HG03571 (cell line): ENCODE data around the gene CARNS1.

ENCODE experiments used
- ATAC-seq: cut with Tn5 transposase; IDR thresholded peaks from one replicate; pipeline ENCODE4 v1.9.1; 2021; ENCODE audit not compliant: unreplicated experiment

CARNS1 gene

DNA sequence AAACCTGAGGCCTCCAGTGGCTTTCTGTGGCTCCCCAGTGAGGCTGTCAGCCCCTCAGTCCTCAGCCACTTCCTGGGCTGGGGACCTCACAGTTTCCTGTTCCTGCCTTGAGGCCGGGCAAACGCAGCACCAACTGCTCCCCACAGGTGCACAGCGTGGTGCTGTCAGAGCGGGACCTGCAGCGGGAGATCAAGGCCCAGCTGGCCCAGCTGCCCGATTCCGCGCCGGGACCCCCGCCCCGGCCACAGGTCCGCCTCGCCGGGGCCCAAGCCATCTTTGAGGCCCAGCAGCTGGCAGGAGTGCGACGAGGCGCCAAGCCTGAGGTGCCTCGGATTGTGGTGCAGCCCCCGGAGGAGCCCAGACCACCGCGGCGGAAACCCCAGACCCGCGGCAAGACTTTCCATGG is 6.2 kb upstream of the CARNS1 start:
- peak; percentile 50 for ATAC-seq

DNA sequence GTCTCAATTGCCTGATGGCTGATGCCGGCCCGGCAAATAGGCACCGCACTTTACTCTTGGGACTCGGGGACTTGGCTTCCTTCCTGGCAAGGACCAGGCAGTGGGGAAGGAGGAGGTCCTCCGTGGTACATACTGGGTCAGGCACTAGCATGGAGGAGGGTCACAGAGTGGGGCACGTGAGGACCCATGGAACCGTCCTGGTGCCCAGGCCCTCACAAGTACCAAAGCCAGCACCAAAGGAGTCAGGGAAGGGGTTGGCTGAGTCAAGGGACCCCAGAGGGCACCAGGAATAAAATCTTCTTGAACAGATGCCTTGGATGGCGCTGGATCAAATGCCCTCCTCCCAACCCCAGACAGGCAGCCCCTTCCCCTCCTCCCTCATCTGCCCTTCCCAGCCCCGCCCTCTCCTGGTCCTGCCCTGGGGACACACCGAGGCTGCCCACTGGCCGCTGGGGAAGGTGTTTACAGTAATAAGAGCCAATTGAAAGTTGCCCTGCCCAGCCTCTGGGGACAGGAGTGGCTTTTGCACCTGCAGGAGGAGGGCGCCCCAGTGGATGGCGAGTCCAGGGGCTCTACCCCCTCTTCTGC is 5.6 kb upstream of the CARNS1 start:
- no peak for ATAC-seq

DNA sequence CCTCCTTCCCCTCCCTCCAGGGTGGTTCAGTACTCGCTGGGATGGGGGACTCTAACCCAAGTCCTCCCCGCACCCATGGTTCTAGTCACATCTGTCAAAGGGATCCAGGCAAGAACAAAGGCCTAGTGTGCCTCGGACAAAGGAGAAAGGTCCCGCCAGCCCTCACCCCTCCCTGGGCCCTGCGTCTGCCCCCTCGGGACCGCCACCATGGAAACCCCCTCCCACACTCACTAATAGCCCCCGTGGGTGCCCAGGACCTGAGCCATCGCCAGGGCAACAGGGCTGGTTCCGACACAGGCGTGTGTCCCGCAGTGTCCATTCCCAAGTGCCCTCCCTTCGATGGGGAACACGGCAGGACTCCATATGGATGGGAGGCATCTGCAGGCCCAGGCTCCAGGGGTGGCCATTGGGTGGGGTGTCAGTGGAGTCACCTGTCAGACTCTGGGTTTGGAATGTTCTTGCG is 5.1 kb upstream of the CARNS1 start:
- ATAC-seq = no peak

DNA sequence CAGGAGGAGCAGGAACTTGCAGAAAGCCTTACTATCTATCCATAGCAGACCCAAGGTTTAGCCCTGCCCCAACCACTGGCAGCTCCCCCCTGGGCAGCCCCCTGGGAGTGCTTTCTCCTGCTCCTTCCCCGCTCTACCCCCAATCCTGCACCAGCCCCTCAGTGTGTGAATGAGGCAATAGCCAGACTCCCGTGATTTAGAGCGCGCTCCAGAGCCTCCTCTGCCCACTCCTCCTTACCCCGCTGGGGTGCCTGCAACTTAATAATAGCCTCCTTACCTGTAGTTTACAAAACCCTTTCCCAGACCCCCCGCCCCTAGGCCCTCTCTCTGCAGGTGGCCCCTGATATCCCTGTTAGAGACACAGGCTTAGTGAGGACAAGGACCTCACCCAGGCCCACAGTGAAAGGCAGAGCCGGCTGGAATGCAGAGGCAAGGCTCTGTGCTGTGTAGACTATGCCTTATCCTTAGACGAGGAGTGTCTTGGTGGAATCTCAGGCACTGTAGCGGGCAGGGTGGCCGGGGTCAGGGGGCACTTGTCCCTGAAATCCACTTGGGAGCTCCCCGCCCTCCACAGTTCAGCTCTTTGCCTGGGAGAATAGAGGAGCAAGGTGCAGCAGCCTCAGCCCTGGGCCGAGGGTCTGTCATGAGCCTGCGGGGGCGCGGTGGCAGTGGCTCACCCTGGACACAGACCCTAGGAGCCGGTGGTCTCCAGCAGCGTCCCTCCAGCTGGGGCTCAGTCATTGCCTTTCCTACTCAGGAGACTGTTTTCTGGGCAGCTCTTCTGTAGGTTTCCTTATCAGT is 4.3 kb upstream of the CARNS1 start:
- no peak for ATAC-seq

DNA sequence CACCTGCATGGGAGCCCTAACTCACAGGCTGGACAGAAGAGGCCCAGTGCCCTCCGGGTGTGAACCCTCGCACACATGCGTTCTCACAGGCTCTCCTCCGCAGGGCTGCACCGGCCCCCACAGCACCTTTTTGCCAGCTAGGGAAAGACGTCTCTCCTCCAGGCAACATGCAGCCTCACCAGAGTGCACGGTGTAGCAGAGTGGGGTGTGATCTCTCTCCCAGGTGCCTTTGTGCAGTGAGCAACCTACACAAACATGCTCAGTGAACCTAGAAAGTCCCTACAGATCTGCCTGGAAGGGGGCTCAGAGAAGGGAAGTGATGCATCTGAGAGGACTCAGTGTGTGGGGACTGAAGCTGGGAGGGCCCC is 3.7 kb upstream of the CARNS1 start:
- no peak for ATAC-seq

DNA sequence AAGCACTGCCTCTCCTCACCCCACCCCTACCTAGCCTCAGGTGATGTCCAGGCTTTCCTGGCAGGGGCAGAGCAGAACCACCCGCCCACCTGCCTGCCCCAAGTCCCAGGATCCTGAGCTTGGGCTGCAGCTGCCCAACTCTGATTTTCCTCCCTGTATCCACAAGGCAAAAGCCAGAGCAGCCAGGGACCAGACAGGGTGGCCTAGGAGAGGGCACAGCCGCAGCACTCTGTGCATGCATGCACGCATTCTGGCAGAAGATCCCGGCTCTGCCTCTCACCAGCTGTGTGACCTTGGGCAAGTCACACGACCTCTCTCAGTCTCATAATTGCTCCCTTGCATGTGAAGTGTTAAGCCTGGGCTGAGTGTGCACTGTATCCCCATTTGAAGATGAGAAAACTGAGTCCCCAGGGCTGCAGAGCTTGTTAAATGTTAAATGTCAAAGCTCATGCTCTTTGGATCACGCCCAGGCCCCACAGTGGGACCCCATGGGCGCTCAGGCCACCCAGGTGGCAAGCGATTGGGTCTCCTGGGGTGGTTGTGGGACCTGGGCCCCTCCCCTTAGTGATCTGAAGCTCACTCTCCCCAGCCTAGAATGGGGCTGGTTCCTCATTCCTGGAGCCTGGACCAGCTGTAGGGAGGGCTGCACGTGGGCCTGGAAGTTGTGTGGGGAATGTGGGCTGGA is 2.8 kb upstream of the CARNS1 start:
- ATAC-seq = no peak

DNA sequence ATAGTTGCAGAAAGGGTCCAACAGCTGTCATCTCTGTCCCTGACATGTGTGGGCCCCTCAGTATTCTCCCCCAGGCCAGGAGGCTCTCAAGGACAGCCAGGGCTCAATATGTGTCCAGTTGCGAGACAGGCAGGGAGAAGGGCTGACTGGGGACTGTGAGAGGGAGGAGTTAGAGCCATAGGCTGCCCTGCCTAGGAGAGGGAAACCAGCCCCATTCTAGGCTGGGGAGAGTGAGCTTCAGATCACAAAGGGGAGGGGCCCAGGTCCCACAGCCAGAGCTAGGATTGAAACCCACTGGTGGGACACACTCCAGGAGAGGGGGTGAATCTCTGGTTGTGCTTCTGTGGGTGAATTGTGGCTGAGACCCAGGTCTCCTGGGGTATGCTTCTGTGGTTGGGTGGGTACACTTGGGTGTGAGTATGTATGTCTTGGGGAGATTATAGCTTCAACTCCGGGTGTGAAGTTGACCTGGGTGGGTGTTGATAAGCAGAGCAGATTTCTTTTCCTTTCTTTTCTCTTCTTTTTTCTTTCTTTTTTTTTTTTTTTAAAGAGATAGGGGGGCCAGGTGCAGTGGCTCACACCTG is 2.1 kb upstream of the CARNS1 start:
- ATAC-seq = no peak

DNA sequence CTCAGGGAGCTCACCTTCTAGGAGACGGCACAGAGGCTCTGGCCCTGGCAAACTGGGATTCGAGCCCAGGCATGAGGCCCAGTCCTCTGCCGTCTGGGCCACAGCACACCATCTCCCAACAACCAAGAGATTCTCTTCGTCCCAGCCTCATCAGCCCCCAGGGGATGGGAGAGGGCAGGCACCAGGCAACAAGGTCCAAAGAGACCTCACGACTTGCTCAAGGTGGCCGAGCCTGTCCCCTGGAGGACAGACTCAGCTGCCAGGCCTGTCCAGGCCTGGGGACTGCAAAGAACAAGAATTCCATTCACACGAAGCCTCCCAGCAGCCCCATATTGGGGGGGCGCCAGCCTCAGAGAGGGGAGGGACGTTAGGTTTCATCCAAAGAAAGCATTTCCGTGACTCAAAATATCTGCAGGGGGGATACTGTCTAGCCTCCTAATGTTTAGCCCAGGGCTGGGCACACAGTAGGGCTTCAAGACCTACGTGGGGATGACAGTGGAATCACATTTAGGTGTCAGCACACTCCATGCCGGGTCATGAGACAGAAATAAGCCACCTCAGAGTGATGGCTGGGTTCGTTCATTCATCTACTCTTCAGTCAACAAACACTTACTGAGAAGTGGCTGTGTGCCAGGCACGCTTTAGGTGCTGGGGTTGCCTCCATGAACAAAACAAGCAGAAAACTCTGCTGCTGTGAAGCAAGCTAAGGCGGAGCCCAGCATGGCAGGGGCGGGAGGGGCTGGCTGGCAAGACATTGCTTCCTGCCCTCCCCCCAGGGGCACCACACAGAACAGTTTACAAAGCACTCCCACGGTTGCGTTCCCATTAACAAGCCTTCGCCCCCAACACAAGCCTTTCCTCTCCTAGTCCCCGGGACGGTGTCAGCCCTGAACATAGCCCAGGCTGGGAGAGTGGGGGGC is 1.2 kb downstream of the CARNS1 start:
- no peak for ATAC-seq

DNA sequence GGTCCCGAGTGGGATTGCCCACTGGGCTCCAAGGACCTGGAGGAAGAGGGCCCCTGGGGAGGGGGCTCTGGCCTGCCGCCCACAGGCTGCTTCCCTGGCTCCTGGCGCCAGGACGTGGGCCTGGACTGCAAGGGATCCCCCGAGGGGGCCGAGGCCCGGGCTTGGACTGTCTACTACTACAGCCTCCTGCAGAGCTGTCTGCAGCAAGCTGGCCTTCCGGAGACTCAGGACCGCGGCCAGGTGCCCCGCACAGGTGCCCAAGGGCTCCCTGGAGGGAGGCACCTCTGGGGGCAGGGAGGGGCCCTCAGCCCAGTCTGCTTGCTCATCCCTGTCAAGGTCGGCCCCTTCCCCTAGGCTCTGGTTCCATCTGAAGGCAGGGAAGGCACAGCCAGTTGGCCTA is 1.9 kb downstream of the CARNS1 start:
- ATAC-seq = no peak

DNA sequence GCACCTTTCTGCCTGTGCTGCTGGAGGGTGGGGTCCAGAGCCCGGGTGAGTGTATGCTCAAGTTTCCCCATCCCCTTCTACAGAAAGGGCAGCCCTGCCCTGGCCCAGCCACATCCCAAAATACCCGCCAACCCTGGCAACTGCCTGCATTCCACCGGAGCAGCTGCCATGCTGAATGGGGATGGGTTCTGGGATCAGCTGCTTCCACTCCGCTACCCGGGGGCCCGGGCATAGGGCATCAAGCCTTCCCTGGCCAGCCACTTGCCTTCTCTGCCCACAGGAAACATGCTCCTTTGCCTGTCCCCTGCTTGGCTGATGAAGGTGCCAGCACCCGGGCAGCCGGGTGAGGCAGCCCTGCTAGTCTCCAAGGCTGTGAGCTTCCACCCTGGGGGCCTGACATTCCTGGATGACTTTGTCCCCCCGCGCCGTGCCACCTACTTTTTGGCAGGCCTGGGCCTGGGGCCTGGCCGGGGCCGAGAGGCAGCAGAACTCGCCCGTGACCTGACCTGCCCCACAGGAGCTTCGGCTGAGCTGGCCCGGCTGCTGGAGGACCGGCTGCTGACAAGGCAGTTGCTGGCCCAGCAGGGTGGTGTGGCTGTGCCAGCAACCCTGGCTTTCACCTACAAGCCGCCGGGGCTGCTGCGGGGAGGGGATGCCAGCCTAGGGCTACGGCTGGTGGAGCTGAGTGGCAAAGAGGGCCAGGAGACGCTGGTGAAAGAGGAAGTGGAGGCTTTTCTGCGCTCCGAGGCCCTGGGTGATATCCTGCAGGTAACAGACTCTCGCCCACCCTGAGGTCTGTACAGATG is 3.2 kb downstream of the CARNS1 start:
- ATAC-seq = no peak

DNA sequence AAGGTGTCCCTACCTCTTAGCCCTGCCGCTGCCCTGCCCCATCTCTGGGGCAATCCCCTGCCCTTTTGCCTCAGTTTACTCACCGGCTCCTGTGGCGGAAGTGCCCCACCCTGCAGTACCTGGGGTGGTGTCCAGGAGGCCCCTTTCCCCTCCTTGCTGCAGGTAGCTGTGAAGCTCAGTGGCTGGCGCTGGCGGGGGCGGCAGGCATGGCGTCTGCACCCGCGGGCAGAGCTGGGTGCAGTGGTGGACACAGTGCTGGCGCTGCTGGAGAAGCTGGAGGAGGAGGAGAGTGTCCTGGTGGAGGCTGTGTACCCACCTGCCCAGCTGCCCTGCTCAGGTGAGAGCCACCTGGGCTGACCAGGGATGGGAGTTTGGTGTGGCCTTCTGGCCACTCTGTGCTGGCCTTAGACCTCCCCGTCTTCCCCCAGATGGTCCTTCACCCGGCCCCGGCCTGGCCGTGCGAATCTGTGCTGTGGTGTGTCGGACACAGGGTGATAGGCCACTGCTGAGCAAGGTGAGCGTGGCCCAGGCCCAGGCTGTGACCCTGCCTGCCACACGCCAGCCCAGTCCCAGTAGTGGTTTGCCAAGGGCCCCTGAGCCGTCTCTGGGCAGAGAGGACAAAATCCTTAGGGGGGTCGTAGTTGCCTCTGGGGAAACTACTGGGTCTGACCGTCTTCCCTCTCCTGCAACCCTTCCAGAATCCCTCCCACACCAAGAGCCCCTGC is 4.0 kb downstream of the CARNS1 start:
- ATAC-seq = no peak

DNA sequence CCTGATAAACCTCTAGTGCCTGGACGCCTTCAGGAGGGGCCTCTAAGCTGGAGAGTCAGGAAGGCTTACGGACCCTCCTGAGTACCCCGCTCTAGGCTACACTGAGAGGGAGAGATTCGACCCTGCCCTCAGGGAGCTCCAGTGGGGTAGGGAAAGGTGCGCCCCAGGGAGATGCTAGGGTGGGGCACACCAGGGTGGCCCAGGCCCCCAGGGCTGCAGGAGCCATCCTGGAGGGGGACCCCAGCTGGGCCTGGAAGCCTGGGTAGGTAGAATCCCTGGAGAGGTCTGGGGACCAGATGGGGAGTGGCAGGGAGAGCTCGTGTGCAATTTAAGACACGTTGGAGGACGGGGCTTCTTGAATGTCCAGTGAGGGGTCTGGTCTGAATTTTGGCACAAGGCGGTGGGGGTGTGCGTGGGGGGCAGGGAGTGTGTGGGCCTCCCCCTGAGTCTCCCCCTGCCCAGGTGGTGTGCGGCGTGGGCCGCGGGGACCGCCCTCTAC is 4.7 kb downstream of the CARNS1 start:
- no peak for ATAC-seq

DNA sequence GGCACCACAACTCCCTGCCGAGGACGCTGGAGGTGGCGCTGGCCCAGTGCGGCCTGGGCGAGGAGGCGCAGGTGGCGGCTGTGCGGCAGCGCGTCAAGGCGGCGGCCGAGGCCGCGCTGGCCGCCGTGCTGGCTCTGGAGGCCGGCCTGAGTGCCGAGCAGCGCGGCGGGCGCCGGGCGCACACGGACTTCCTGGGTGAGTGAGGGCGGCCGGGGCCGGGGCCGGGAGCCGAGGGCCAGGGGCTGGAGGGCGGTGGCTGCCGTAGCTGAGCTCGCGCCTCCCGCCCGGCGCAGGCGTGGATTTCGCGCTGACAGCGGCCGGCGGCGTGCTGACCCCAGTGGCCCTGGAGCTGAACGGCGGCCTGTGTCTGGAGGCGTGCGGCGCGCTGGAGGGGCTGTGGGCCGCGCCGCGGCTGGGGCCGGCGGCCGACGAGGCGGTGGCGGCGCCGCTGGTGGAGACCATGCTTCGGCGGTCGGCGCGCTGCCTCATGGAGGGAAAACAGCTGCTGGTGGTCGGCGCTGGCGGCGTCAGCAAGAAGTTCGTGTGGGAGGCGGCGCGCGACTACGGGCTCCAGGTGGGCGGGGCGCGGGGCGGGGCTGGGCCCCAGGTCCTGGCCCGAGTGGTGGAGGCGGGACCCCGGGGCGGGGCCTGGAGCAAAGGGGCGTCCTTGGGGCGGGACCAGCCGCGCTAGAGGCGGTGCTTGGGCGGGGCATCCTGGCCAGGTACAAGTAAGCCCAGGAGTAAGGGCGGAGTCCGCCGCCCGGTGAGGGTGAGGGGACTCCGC is 5.4 kb downstream of the CARNS1 start:
- peak; percentile 69 for ATAC-seq

DNA sequence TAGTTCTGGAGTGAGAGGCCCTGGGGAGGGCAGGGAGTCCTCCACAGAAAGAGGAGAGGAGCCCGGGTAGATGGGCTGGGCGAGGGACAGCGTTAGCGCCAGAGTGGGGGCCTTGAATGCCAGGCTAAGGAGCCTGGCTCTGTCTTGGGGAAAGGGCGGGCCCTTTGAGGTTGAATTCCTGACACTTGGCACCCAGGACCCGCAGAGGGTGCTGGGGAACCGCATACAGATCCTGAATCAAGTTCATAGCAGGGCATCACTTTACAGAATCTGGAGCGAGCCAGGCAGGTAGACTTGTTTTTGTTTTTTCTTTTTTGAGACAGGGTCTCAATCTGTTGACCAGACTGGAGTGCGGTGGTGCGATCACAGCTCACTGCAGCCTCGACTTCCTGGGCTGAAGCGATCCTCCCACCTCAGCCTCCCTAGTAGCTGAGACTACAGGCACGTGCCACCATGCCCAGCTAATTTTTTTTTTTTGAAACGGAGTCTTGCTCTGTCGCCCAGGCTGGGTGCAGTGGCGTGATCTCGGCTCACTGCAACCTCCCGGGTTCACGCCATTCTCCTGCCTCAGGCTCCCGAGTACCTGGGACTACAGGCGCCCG is 6.1 kb downstream of the CARNS1 start:
- no peak for ATAC-seq

DNA sequence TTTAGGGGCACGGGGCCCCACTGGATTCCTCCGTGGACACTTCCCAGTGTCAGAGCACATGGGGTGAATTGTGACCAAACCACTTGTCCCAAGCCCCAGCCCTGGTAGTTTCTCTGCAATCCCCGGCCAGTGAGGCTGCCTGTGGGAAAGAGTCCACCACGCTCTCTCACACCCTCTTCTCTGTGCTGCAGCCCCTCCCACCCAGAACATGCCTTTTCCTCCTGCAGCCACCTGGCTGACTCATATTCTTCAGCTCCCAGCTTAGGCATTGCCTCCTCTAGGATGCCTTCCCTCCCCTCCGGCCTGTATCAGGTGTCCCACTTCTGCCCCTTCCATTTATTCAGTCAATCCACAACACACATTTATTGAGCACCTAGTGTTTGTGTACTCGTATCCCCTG is 7.4 kb downstream of the CARNS1 start:
- ATAC-seq = no peak

DNA sequence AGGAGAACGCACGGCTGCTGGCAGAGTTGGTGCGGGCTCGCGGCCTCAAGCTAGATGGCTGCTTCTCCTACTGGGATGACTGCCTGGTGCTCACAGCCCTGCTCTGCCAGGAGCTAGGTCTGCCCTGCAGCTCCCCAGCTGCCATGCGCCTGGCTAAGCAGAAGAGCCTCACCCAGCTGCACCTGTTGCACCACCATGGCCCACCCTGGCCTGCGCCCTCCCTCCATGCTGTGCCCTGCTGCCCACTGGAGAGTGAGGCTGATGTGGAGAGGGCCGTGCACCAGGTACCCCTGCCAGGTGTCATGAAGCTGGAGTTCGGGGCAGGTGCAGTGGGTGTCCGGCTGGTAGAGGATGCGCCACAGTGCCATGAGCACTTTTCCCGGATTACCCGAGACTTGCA is 8.0 kb downstream of the CARNS1 start:
- no peak for ATAC-seq

DNA sequence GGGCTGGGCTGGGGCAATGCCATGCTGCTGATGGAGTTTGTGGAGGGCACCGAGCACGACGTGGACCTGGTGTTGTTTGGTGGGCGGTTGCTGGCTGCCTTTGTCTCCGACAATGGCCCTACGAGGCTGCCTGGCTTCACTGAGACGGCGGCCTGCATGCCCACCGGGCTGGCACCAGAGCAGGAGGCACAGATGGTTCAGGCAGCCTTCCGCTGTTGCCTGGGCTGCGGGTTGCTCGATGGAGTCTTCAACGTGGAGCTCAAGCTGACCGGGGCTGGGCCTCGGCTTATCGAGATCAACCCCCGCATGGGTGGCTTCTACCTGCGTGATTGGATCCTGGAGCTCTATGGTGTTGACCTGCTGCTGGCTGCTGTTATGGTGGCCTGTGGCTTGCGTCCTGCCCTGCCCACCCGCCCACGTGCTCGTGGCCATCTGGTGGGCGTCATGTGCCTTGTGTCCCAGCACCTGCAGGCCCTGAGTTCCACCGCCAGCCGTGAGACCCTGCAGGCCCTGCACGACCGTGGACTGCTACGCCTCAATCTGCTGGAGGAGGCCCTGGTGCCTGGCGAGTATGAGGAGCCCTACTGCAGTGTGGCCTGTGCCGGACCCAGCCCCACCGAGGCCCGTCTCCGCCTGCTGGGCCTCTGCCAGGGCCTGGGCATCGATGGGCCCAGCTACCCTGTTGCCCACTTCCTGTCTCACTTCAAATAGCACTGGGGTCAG is 8.6 kb downstream of the CARNS1 start:
- ATAC-seq = no peak
